ENCODE results near the gene ADGRB3. TPM values are rescaled to one million over a fixed set of nuclear protein-coding genes. Genes with fewer than 3 reads are reported as not detected.

Gene ADGRB3
- polyA plus RNA-seq, 1 of the 3 experiments (the other 2 are of a cell fraction) = 0.12 TPM

DNA sequence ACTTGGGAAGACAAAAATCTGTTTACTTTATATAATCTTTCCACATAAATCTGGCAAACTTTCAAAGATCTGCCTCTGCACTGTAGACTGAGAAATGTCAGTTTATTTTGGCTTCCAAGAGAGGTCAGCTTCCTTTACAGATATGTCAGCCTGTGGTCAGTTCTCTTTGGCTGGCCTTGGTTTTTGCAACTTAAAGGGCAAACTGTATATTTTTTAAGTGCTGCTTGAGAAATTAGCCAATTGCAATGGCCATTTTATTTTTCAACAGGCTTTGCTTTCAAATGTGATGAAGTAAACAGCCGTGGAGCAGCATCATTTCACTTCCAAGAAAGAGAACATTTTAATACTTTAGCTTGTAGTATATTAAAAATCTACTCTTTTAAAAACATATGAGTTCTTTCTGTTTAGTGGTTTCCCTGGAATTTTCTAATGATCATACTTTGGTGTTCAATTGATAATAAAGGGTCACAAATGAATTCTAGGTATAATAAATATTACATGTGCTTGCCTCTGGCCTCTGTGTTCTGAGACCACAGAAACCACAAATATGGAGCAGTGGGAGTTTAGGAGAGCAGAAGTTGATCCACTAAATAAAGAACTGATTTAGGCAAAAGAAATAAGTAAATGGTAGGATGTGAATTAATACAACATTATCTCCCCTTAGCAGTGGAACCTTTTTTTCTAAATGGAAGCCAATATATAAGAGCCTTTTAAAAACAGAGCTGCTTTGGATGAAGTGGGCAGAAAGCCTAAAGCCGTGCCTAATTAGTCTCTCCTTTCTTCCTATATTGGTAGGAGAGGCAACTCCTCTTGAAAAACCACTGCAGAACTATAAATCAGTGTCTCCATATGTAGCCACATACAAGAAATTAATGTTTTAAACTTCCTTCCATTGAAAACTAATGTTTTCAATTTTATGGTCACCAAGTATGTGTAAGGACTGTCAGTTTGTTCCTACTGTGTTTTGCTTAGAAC, 16.2 kb downstream of the ADGRB3 start:
- H3F3A ChIP-seq (replicated peaks; ENCODE audit: insufficient read depth) = no peaks in the 10 kb centered on the region
- no peaks in the 10 kb centered on the region for H3K36me3 ChIP-seq (replicated peaks in 1 of 2; ENCODE audit: control insufficient read depth in 1 of 2, insufficient read depth in 2 of 2, low read length in 1 of 2)
- no peaks in the 10 kb centered on the region for H4K20me1 ChIP-seq (ENCODE audit: insufficient read depth)
- no peak overlapping the region for H3K4me3 ChIP-seq (ENCODE audit: low read depth in 2 of 2, low read length in 1 of 2)
- H2AFZ ChIP-seq (ENCODE audit: low read depth) = no peak overlapping the region
- H3K9ac ChIP-seq = no peak overlapping the region
- H3K27me3 ChIP-seq (ENCODE audit: insufficient read depth) = no peaks in the 10 kb centered on the region
- H3K27ac ChIP-seq (ENCODE audit: low read depth in 2 of 2, low read length in 1 of 2) = peak overlapping the region in 1 of 2 experiments; percentile 28; a peak in 2 of 4 replicates
- WGBS (ENCODE audit: low lambda C conversion rate) = 37% methylated on average over 2 of the region's 2 CpGs
- H3K4me2 ChIP-seq = no peak overlapping the region
- DNase-seq = no peak
- TF ChIP-seq MXI1 (IDR thresholded peaks at IDR 0.05; ENCODE audit: low read depth, low read length) (no peak), FOXM1 (IDR thresholded peaks at IDR 0.05; ENCODE audit: low read depth) (no peak), MEF2A (IDR thresholded peaks at IDR 0.05; ENCODE audit: borderline replicate concordance, low read depth) (no peak), POLR2AphosphoS5 (IDR thresholded peaks at IDR 0.05; ENCODE audit: low read depth, low read length) (no peak), EZH2phosphoT487 (IDR thresholded peaks at IDR 0.05; ENCODE audit: borderline replicate concordance, low read depth) (no peak), SMC3 (IDR thresholded peaks at IDR 0.05; ENCODE audit: low read depth, low read length) (no peak), YY1 (IDR thresholded peaks at IDR 0.05; ENCODE audit: low read depth) (no peak), NFIC (IDR thresholded peaks at IDR 0.05; ENCODE audit: borderline replicate concordance) (no peak), RCOR1 (IDR thresholded peaks at IDR 0.05; ENCODE audit: low read length) (no peak), TCF12 (IDR thresholded peaks at IDR 0.05) (no peak), ELF1 (IDR thresholded peaks at IDR 0.05) (no peak), FOSL2 (IDR thresholded peaks at IDR 0.05; ENCODE audit: borderline replicate concordance, low read depth) (no peak), TAF1 (IDR thresholded peaks at IDR 0.05; ENCODE audit: borderline replicate concordance, low read depth, low read length) (no peak)
- TF ChIP-seq, protein P1, sequence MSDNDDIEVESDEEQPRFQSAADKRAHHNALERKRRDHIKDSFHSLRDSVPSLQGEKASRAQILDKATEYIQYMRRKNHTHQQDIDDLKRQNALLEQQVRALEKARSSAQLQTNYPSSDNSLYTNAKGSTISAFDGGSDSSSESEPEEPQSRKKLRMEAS (IDR thresholded peaks at IDR 0.05; ENCODE audit: low read depth) = no peak
- CTCF ChIA-PET = interaction anchor here (0.6 to 3.0 kb wide), 4 partner anchors 12 to 171 kb away, joined by 3 to 18 read pairs (median 4); no protein-coding TSS in a partner anchor
- peaks cover 0 to 8% of the 10 kb centered on the region in 2 experiments; a peak in 3 of 4 replicates for H3K4me1 ChIP-seq (ENCODE audit: control insufficient read depth in 1 of 2, insufficient read depth in 2 of 2, low read depth in 1 of 2, low read length in 1 of 2)
- H3K9me2 ChIP-seq = no peaks in the 10 kb centered on the region
- POLR2A ChIA-PET = no interaction called here
- H3K79me2 ChIP-seq (ENCODE audit: insufficient read depth) = no peaks in the 10 kb centered on the region
- H3K9me3 ChIP-seq = no peaks in the 10 kb centered on the region

DNA sequence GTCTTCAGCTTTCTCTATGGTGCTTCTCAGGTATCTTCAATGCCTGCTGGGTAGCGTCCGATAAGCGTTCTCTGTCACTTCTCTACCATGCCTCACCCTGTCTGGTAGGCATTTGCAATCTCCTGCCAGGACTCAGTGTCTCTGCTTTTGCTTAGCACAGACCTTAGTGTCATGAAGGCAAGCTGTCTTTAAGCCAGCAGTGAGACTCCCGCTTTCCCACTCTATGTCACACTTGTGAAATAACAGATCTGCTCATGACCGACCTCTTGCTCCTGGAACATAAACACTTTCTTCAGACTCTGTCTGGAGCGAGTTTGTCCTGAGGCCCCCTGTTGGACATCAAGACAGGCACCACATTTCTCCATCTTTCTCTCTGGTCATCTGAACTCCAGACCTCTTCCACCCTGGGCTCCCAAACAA, 17.0 kb downstream of the ADGRB3 start:
- Histone ChIP-seq H3K4me2 (no peak overlapping the region), H2AFZ (ENCODE audit: low read depth) (no peak overlapping the region), H3K4me1 (ENCODE audit: control insufficient read depth in 1 of 2, insufficient read depth in 2 of 2, low read depth in 1 of 2, low read length in 1 of 2) (peaks cover 0 to 8% of the 10 kb centered on the region in 2 experiments; a peak in 3 of 4 replicates), H3K4me3 (ENCODE audit: low read depth in 2 of 2, low read length in 1 of 2) (no peak overlapping the region), H3K36me3 (replicated peaks in 1 of 2; ENCODE audit: control insufficient read depth in 1 of 2, insufficient read depth in 2 of 2, low read length in 1 of 2) (no peaks in the 10 kb centered on the region), H3F3A (replicated peaks; ENCODE audit: insufficient read depth) (no peaks in the 10 kb centered on the region), H3K79me2 (ENCODE audit: insufficient read depth) (no peaks in the 10 kb centered on the region), H3K27me3 (ENCODE audit: insufficient read depth) (no peaks in the 10 kb centered on the region), H3K9me3 (no peaks in the 10 kb centered on the region), H3K9me2 (no peaks in the 10 kb centered on the region), H3K27ac (ENCODE audit: low read depth in 2 of 2, low read length in 1 of 2) (peak overlapping the region in 1 of 2 experiments; percentile 8; a peak in 1 of 4 replicates), H3K9ac (no peak overlapping the region), H4K20me1 (ENCODE audit: insufficient read depth) (no peaks in the 10 kb centered on the region)
- no peak for DNase-seq
- CTCF ChIA-PET = interaction anchor here (3.0 kb wide), 1 partner anchor 13 kb away, joined by 18 read pairs; no protein-coding TSS in a partner anchor
- 63% methylated on average over 6 of the region's 6 CpGs for WGBS (ENCODE audit: low lambda C conversion rate)
- POLR2A ChIA-PET = no interaction called here
- TF ChIP-seq FOXJ3 (CRISPR knock-in tag; IDR thresholded peaks at IDR 0.05) (no peak), POLR2AphosphoS5 (IDR thresholded peaks at IDR 0.05; ENCODE audit: low read depth, low read length) (no peak), USF2 (IDR thresholded peaks at IDR 0.05; ENCODE audit: borderline replicate concordance, low read depth, low read length) (no peak), EP300 (IDR thresholded peaks at IDR 0.05; ENCODE audit: borderline replicate concordance in 1 of 2, low read depth in 1 of 2, low read length in 1 of 2) (no peak), SMC3 (IDR thresholded peaks at IDR 0.05; ENCODE audit: low read depth, low read length) (no peak), PBX3 (IDR thresholded peaks at IDR 0.05) (no peak), FOSL2 (IDR thresholded peaks at IDR 0.05; ENCODE audit: borderline replicate concordance, low read depth) (no peak), SIN3A (IDR thresholded peaks at IDR 0.05; ENCODE audit: borderline replicate concordance, low read depth, low read length) (no peak), MXI1 (IDR thresholded peaks at IDR 0.05; ENCODE audit: low read depth, low read length) (no peak), NFIC (IDR thresholded peaks at IDR 0.05; ENCODE audit: borderline replicate concordance) (no peak), TEAD4 (IDR thresholded peaks at IDR 0.05; ENCODE audit: borderline replicate concordance, insufficient read depth) (no peak), YY1 (IDR thresholded peaks at IDR 0.05; ENCODE audit: low read depth) (no peak), NRF1 (IDR thresholded peaks at IDR 0.05; ENCODE audit: low read depth, low read length) (no peak)
- TF ChIP-seq, protein P2, sequence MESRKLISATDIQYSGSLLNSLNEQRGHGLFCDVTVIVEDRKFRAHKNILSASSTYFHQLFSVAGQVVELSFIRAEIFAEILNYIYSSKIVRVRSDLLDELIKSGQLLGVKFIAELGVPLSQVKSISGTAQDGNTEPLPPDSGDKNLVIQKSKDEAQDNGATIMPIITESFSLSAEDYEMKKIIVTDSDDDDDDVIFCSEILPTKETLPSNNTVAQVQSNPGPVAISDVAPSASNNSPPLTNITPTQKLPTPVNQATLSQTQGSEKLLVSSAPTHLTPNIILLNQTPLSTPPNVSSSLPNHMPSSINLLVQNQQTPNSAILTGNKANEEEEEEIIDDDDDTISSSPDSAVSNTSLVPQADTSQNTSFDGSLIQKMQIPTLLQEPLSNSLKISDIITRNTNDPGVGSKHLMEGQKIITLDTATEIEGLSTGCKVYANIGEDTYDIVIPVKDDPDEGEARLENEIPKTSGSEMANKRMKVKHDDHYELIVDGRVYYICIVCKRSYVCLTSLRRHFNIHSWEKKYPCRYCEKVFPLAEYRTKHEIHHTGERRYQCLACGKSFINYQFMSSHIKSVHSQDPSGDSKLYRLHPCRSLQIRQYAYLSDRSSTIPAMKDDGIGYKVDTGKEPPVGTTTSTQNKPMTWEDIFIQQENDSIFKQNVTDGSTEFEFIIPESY (IDR thresholded peaks at IDR 0.05; ENCODE audit: borderline replicate concordance, low read depth) = no peak
